Measurements from ENCODE around the gene LMF2. TPM values are rescaled to one million over a fixed set of nuclear protein-coding genes. Genes with fewer than 3 reads are reported as not detected.

Gene LMF2
- polyA plus RNA-seq, 1 experiment: 111 TPM

- Histone ChIP-seq H3K36me3 (ENCODE audit: control insufficient read depth, insufficient read depth, low read length) (peaks cover 18% of the 10 kb centered on the region), H3K4me3 (ENCODE audit: low read depth, low read length) (no peak overlapping the region), H3K27me3 (ENCODE audit: control insufficient read depth, insufficient read depth, low read length) (no peaks in the 10 kb centered on the region)
- POLR2A ChIA-PET: no interaction called here
- DNase-seq (ENCODE audit: low read depth): no peak
- no peak for TF ChIP-seq CTCF (IDR thresholded peaks at IDR 0.05; ENCODE audit: insufficient read depth, low read depth, low read length)
- CTCF ChIA-PET: interaction anchor here (0.6 to 2.3 kb wide), 3 partner anchors 13 to 56 kb away, joined by 3 to 6 read pairs (median 3); no protein-coding TSS in a partner anchor
Measured at GRCh38 chr22:50471197-50471847, 36.2 kb downstream of the LMF2 start.

GRCh38 chr22:50470491-50470890 is 37.0 kb downstream of the LMF2 start:
- CTCF ChIA-PET: interaction anchor here (1.2 kb wide), 1 partner anchor 55 kb away, joined by 3 read pairs; the partner anchor contains the start of gene SCO2
- POLR2A ChIA-PET: no interaction called here
- no peak for TF ChIP-seq CTCF (IDR thresholded peaks at IDR 0.05; ENCODE audit: insufficient read depth, low read depth, low read length)

GRCh38 chr22:50469377-50470305 is 37.9 kb downstream of the LMF2 start:
- no peak for TF ChIP-seq CTCF (IDR thresholded peaks at IDR 0.05; ENCODE audit: insufficient read depth, low read depth, low read length)
- Histone ChIP-seq H3K27me3 (ENCODE audit: control insufficient read depth, insufficient read depth, low read length) (no peaks in the 10 kb centered on the region), H3K36me3 (ENCODE audit: control insufficient read depth, insufficient read depth, low read length) (peaks cover 34% of the 10 kb centered on the region), H3K4me3 (ENCODE audit: low read depth, low read length) (no peak overlapping the region)
- CTCF ChIA-PET: interaction anchor here (1.2 kb wide), 1 partner anchor 56 kb away, joined by 3 read pairs; the partner anchor contains the start of gene SCO2
- no peak for DNase-seq (ENCODE audit: low read depth)
- POLR2A ChIA-PET: no interaction called here

More at GRCh38 chr22:50470491-50470890, 37.0 kb downstream of the LMF2 start:
- Histone ChIP-seq H3K4me3 (ENCODE audit: low read depth, low read length) (no peak overlapping the region), H3K27me3 (ENCODE audit: control insufficient read depth, insufficient read depth, low read length) (no peaks in the 10 kb centered on the region), H3K36me3 (ENCODE audit: control insufficient read depth, insufficient read depth, low read length) (peaks cover 26% of the 10 kb centered on the region)
- DNase-seq (ENCODE audit: low read depth): no peak

GRCh38 chr22:50468626-50469025 is 38.9 kb downstream of the LMF2 start:
- H3K36me3 ChIP-seq (ENCODE audit: control insufficient read depth, insufficient read depth, low read length): peaks cover 43% of the 10 kb centered on the region
- H3K4me3 ChIP-seq (ENCODE audit: low read depth, low read length): no peak overlapping the region
- no peak for DNase-seq (ENCODE audit: low read depth)
- no peak for TF ChIP-seq CTCF (IDR thresholded peaks at IDR 0.05; ENCODE audit: insufficient read depth, low read depth, low read length)
- POLR2A ChIA-PET: no interaction called here
- no peaks in the 10 kb centered on the region for H3K27me3 ChIP-seq (ENCODE audit: control insufficient read depth, insufficient read depth, low read length)
- CTCF ChIA-PET: interaction anchor here (0.6 kb wide), 1 partner anchor 12 kb away, joined by 3 read pairs; no protein-coding TSS in a partner anchor

Measured in BJ (cell line).